Gastroesophageal sphincter (tissue), 3 donors: ENCODE data around the gene NAA80.

Experiments used
- CTCF ChIP-seq, 4 experiments: fragments of 200-600 bp in 2 of 4; fragments of 450-650 bp in 2 of 4; sonication (generic) in 1 of 4; IDR thresholded peaks; one replicate each; pipeline ENCODE4 v1.5.1; 2017 to 2019; ENCODE audit warnings: antibody characterized with exemption in 4 of 4, mild to moderate bottlenecking in 2 of 4, moderate library complexity in 2 of 4
- EP300 ChIP-seq: sonication (generic); formaldehyde crosslinking; IDR thresholded peaks from one replicate; pipeline ENCODE4 v1.6.1; 2017; ENCODE audit warnings: antibody characterized with exemption, mild to moderate bottlenecking
- POLR2A ChIP-seq, 2 donors: fragments of 450-650 bp; IDR thresholded peaks; one replicate each; pipeline ENCODE4 v1.6.1; 2017; ENCODE audit warnings: antibody characterized with exemption in 2 of 2, mild to moderate bottlenecking in 2 of 2, moderate library complexity in 1 of 2

GRCh38 chr3:50258029-50258680 is 41.0 kb downstream of the NAA80 start:
- TF ChIP-seq CTCF (IDR thresholded peaks at IDR 0.05): no peak
- no peak for TF ChIP-seq POLR2A (IDR thresholded peaks at IDR 0.05)
- TF ChIP-seq EP300: no peak
